Skeletal muscle tissue (tissue), 4 donors: Measurements from ENCODE around the gene KLK2. TPM values are rescaled to one million over a fixed set of nuclear protein-coding genes. Genes with fewer than 3 reads are reported as not detected.

Experiments
- H3K27ac ChIP-seq: one replicate; pipeline ENCODE4 v1.7.0; 2013; ENCODE audit warnings: mild to moderate bottlenecking, low read depth, low read length, inconsistent platforms
- H3K27me3 ChIP-seq, 3 donors: one replicate each; pipeline ENCODE4 v1.7.0; 2013; ENCODE audit warnings: low read length in 3 of 3; ENCODE audit not compliant: control insufficient read depth in 3 of 3, insufficient read depth in 3 of 3
- H3K36me3 ChIP-seq, 3 donors: one replicate each; pipeline ENCODE4 v1.7.0; 2013; ENCODE audit warnings: low read length in 3 of 3; ENCODE audit not compliant: control insufficient read depth in 3 of 3, insufficient read depth in 3 of 3
- H3K4me1 ChIP-seq, 3 donors: one replicate each; pipeline ENCODE4 v1.7.0; 2013; ENCODE audit warnings: low read length in 3 of 3, mild to moderate bottlenecking in 3 of 3; ENCODE audit not compliant: control insufficient read depth in 3 of 3, insufficient read depth in 3 of 3
- H3K4me3 ChIP-seq, 3 donors: one replicate each; pipeline ENCODE4 v1.7.0; 2013; ENCODE audit warnings: low read length in 3 of 3
- H3K9ac ChIP-seq, 3 donors: one replicate each; pipeline ENCODE4 v1.7.0; 2013; ENCODE audit warnings: low read length in 3 of 3, mild to moderate bottlenecking in 3 of 3, moderate library complexity in 2 of 3, low read depth in 1 of 3
- H3K9me3 ChIP-seq, 3 donors: one replicate each; pipeline ENCODE4 v1.7.0; 2013; ENCODE audit warnings: low read length in 3 of 3; ENCODE audit not compliant: control insufficient read depth in 3 of 3
- total RNA-seq: library from RNA; depleted of rRNA; stranded (reverse); fragments of >200 nt; gene quantifications from one replicate; pipeline ENCODE4 v1.2.3, GENCODE V29; 2014
- donor health status: Osteomylitis.

The KLK2 gene
- total RNA-seq, 1 donor from 2014 or later, result not detected

GRCh38 chr19:50916069-50916468 lies 42.8 kb downstream of the KLK2 start:
- H3K9me3 ChIP-seq, result no peaks in the 10 kb centered on the region
- H3K4me3 ChIP-seq, result no peak overlapping the region
- no peaks in the 10 kb centered on the region for H3K4me1 ChIP-seq
- no peak overlapping the region for H3K27ac ChIP-seq
- no peaks in the 10 kb centered on the region for H3K36me3 ChIP-seq
- no peak overlapping the region for H3K9ac ChIP-seq
- H3K27me3 ChIP-seq, result peaks cover 12 to 37% (median 20%) of the 10 kb centered on the region in 3 donors

- H3K9me3 ChIP-seq, result no peaks in the 10 kb centered on the region
- H3K4me1 ChIP-seq, result no peaks in the 10 kb centered on the region
- no peak overlapping the region for H3K27ac ChIP-seq
- H3K4me3 ChIP-seq, result no peak overlapping the region
- peaks cover 4 to 21% (median 6%) of the 10 kb centered on the region in 3 donors for H3K27me3 ChIP-seq
- no peak overlapping the region for H3K9ac ChIP-seq
- H3K36me3 ChIP-seq, result no peaks in the 10 kb centered on the region
These were observed 48.4 kb downstream of the KLK2 start for GRCh38 chr19:50921426-50922316.

- no peak overlapping the region for H3K27ac ChIP-seq
- H3K9me3 ChIP-seq, result no peaks in the 10 kb centered on the region
- no peak overlapping the region for H3K9ac ChIP-seq
- H3K4me3 ChIP-seq, result no peak overlapping the region
- H3K4me1 ChIP-seq, result no peaks in the 10 kb centered on the region
- no peaks in the 10 kb centered on the region for H3K36me3 ChIP-seq
- peaks cover 4 to 19% (median 6%) of the 10 kb centered on the region in 3 donors for H3K27me3 ChIP-seq
These were observed 49.1 kb downstream of the KLK2 start for GRCh38 chr19:50922317-50922853.

- Histone ChIP-seq H3K4me1 (no peaks in the 10 kb centered on the region), H3K27me3 (peaks cover 4 to 19% (median 9%) of the 10 kb centered on the region in 3 donors), H3K36me3 (no peaks in the 10 kb centered on the region), H3K9ac (no peak overlapping the region), H3K9me3 (peaks cover 0 to 3% (median 0%) of the 10 kb centered on the region in 3 donors), H3K4me3 (no peak overlapping the region), H3K27ac (no peak overlapping the region)
These were observed 51.3 kb downstream of the KLK2 start for GRCh38 chr19:50924586-50924985.

GRCh38 chr19:50925734-50926133 lies 52.5 kb downstream of the KLK2 start:
- peaks cover 0 to 3% (median 0%) of the 10 kb centered on the region in 3 donors for H3K9me3 ChIP-seq
- H3K9ac ChIP-seq, result no peak overlapping the region
- no peaks in the 10 kb centered on the region for H3K36me3 ChIP-seq
- H3K27me3 ChIP-seq, result peaks cover 4 to 14% (median 9%) of the 10 kb centered on the region in 3 donors
- no peak overlapping the region for H3K4me3 ChIP-seq
- H3K4me1 ChIP-seq, result no peaks in the 10 kb centered on the region
- no peak overlapping the region for H3K27ac ChIP-seq

- no peak overlapping the region for H3K27ac ChIP-seq
- H3K36me3 ChIP-seq, result no peaks in the 10 kb centered on the region
- H3K4me1 ChIP-seq, result no peaks in the 10 kb centered on the region
- H3K9me3 ChIP-seq, result peaks cover 0 to 3% (median 0%) of the 10 kb centered on the region in 3 donors
- H3K27me3 ChIP-seq, result peaks cover 4 to 13% (median 9%) of the 10 kb centered on the region in 3 donors
- no peak overlapping the region for H3K9ac ChIP-seq
- no peak overlapping the region for H3K4me3 ChIP-seq
These were observed 52.9 kb downstream of the KLK2 start for GRCh38 chr19:50926144-50926543.

- H3K27ac ChIP-seq, result no peak overlapping the region
- no peak overlapping the region for H3K4me3 ChIP-seq
- H3K9me3 ChIP-seq, result peaks cover 0 to 3% (median 2%) of the 10 kb centered on the region in 3 donors
- no peak overlapping the region for H3K9ac ChIP-seq
- peaks cover 3 to 9% (median 4%) of the 10 kb centered on the region in 3 donors for H3K27me3 ChIP-seq
- no peaks in the 10 kb centered on the region for H3K36me3 ChIP-seq
- H3K4me1 ChIP-seq, result no peaks in the 10 kb centered on the region
These were observed 55.6 kb downstream of the KLK2 start for GRCh38 chr19:50928831-50929230.

Other genes starting within 250 kb of the KLK2 start
- not detected for gene SYT3, start 233.6 kb upstream of the KLK2 start, total RNA-seq
- not detected for gene C19orf81, start 224.0 kb upstream of the KLK2 start, total RNA-seq
- 6.8 TPM for gene SHANK1, start 153.6 kb upstream of the KLK2 start, total RNA-seq
- gene CLEC11A, start 150.1 kb upstream of the KLK2 start, total RNA-seq, result 11.5 TPM
- not detected for gene GPR32, start 103.0 kb upstream of the KLK2 start, total RNA-seq
- gene ACP4, start 83.0 kb upstream of the KLK2 start, total RNA-seq, result not detected
- gene KLK1, start 49.7 kb upstream of the KLK2 start, total RNA-seq, result not detected
- gene KLK15, start 39.9 kb upstream of the KLK2 start, total RNA-seq, result not detected
- not detected for gene KLK3, start 18.5 kb upstream of the KLK2 start, total RNA-seq
- not detected for gene KLK4, start 38.0 kb downstream of the KLK2 start, total RNA-seq
- not detected for gene KLK5, start 79.6 kb downstream of the KLK2 start, total RNA-seq
- gene KLK6, start 96.2 kb downstream of the KLK2 start, total RNA-seq, result not detected
- gene KLK7, start 110.5 kb downstream of the KLK2 start, total RNA-seq, result not detected
- not detected for gene KLK8, start 128.2 kb downstream of the KLK2 start, total RNA-seq
- gene KLK10, start 146.3 kb downstream of the KLK2 start, total RNA-seq, result under 0.01 TPM
- gene KLK11, start 153.2 kb downstream of the KLK2 start, total RNA-seq, result not detected
- gene KLK12, start 161.6 kb downstream of the KLK2 start, total RNA-seq, result not detected
- gene KLK13, start 191.7 kb downstream of the KLK2 start, total RNA-seq, result not detected
- not detected for gene KLK14, start 209.4 kb downstream of the KLK2 start, total RNA-seq
- gene CTU1, start 235.0 kb downstream of the KLK2 start, total RNA-seq, result 4.2 TPM